Measurements from ENCODE around the gene CABCOCO1.

- no peak for TF ChIP-seq POLR2A (IDR thresholded peaks at IDR 0.05; ENCODE audit: low read length)
- no peak for TF ChIP-seq GATA1 (IDR thresholded peaks at IDR 0.05; ENCODE audit: low read depth, low read length)
Measured at GRCh38 chr10:61653699-61654098, 9.0 kb upstream of the CABCOCO1 start.
